Measurements from ENCODE around the gene DIPK1B. TPM values are rescaled to one million over a fixed set of nuclear protein-coding genes. Genes with fewer than 3 reads are reported as not detected.

The DIPK1B gene
- total RNA-seq, 1 experiment from 2014 or later: 26.3 TPM

- Histone ChIP-seq H3K4me2 (ENCODE audit: low read length) (no peak overlapping the region), H3K27me3 (ENCODE audit: low read length) (no peaks in the 10 kb centered on the region), H3K9ac (ENCODE audit: low read length) (no peak overlapping the region), H2AFZ (ENCODE audit: low read length) (no peak overlapping the region), H3K79me2 (ENCODE audit: low read length) (no peaks in the 10 kb centered on the region), H3F3A (ENCODE audit: low read length, unreplicated experiment) (no peaks in the 10 kb centered on the region), H3K4me1 (ENCODE audit: insufficient read depth, low read length) (no peaks in the 10 kb centered on the region), H3K36me3 (ENCODE audit: low read depth, low read length) (no peaks in the 10 kb centered on the region), H3K27ac (ENCODE audit: low read length) (no peak overlapping the region), H4K20me1 (ENCODE audit: low read length) (no peaks in the 10 kb centered on the region), H3K9me3 (ENCODE audit: low read length) (no peaks in the 10 kb centered on the region), H3K4me3 (ENCODE audit: low read length) (no peak overlapping the region), H3K9me2 (replicated peaks; ENCODE audit: low read length) (no peaks in the 10 kb centered on the region)
- no TSS peak for BruUV-seq (replicated peaks)
- ATAC-seq: no peak
- TF ChIP-seq EZH2 (IDR thresholded peaks at IDR 0.05; ENCODE audit: low read length, unreplicated experiment) (no peak), CTCF (conservative IDR thresholded peaks at IDR 0.05; ENCODE audit: low read depth, low read length) (no peak), EZH2phosphoT487 (IDR thresholded peaks at IDR 0.05; ENCODE audit: borderline replicate concordance, low read length) (no peak)
- intact Hi-C loops (cut with micrococcal nuclease): no loop called here
- ChIA-PET CTCF (no interaction called here), POLR2A (ENCODE audit: unreplicated experiment) (no interaction called here)
- DNase-seq: no peak
Measured at GRCh38 chr9:136756836-136757235, 44.5 kb downstream of the DIPK1B start.

- no peaks in the 10 kb centered on the region for H4K20me1 ChIP-seq (ENCODE audit: low read length)
- CTCF ChIA-PET: no interaction called here
- no peak for TF ChIP-seq EZH2phosphoT487 (IDR thresholded peaks at IDR 0.05; ENCODE audit: borderline replicate concordance, low read length)
- no peak for TF ChIP-seq EZH2 (IDR thresholded peaks at IDR 0.05; ENCODE audit: low read length, unreplicated experiment)
- TF ChIP-seq CTCF (conservative IDR thresholded peaks at IDR 0.05; ENCODE audit: low read depth, low read length): no peak
- H3K36me3 ChIP-seq (ENCODE audit: low read depth, low read length): no peaks in the 10 kb centered on the region
- intact Hi-C loops (cut with micrococcal nuclease): no loop called here
- H3F3A ChIP-seq (ENCODE audit: low read length, unreplicated experiment): no peaks in the 10 kb centered on the region
- ATAC-seq (no peak), DNase-seq (no peak)
- no peaks in the 10 kb centered on the region for H3K4me1 ChIP-seq (ENCODE audit: insufficient read depth, low read length)
- H3K27ac ChIP-seq (ENCODE audit: low read length): no peak overlapping the region
- H2AFZ ChIP-seq (ENCODE audit: low read length): no peak overlapping the region
- no TSS peak for BruUV-seq (replicated peaks)
- no peak overlapping the region for H3K4me3 ChIP-seq (ENCODE audit: low read length)
- H3K9me2 ChIP-seq (replicated peaks; ENCODE audit: low read length): no peaks in the 10 kb centered on the region
- H3K4me2 ChIP-seq (ENCODE audit: low read length): no peak overlapping the region
- POLR2A ChIA-PET (ENCODE audit: unreplicated experiment): no interaction called here
- no peak overlapping the region for H3K9ac ChIP-seq (ENCODE audit: low read length)
- H3K27me3 ChIP-seq (ENCODE audit: low read length): no peaks in the 10 kb centered on the region
- H3K79me2 ChIP-seq (ENCODE audit: low read length): no peaks in the 10 kb centered on the region
- no peaks in the 10 kb centered on the region for H3K9me3 ChIP-seq (ENCODE audit: low read length)
Measured at GRCh38 chr9:136757328-136757727, 45.0 kb downstream of the DIPK1B start.

GRCh38 chr9:136757751-136758140 is 45.4 kb downstream of the DIPK1B start:
- H3K9me2 ChIP-seq (replicated peaks; ENCODE audit: low read length): no peaks in the 10 kb centered on the region
- H3K9ac ChIP-seq (ENCODE audit: low read length): no peak overlapping the region
- H3K36me3 ChIP-seq (ENCODE audit: low read depth, low read length): no peaks in the 10 kb centered on the region
- no peaks in the 10 kb centered on the region for H3K27me3 ChIP-seq (ENCODE audit: low read length)
- ChIA-PET CTCF (interaction anchor here (0.7 kb wide), 1 partner anchor 92 kb away, joined by 8 read pairs; no protein-coding TSS in a partner anchor), POLR2A (ENCODE audit: unreplicated experiment) (no interaction called here)
- no peak overlapping the region for H3K4me2 ChIP-seq (ENCODE audit: low read length)
- no peaks in the 10 kb centered on the region for H3K4me1 ChIP-seq (ENCODE audit: insufficient read depth, low read length)
- intact Hi-C loops (cut with micrococcal nuclease): no loop called here
- no peak overlapping the region for H3K4me3 ChIP-seq (ENCODE audit: low read length)
- no peak for DNase-seq
- no peaks in the 10 kb centered on the region for H4K20me1 ChIP-seq (ENCODE audit: low read length)
- H3K9me3 ChIP-seq (ENCODE audit: low read length): no peaks in the 10 kb centered on the region
- H2AFZ ChIP-seq (ENCODE audit: low read length): no peak overlapping the region
- BruUV-seq (replicated peaks): no TSS peak
- no peak for TF ChIP-seq EZH2 (IDR thresholded peaks at IDR 0.05; ENCODE audit: low read length, unreplicated experiment)
- no peak for TF ChIP-seq CTCF (conservative IDR thresholded peaks at IDR 0.05; ENCODE audit: low read depth, low read length)
- no peak for TF ChIP-seq EZH2phosphoT487 (IDR thresholded peaks at IDR 0.05; ENCODE audit: borderline replicate concordance, low read length)
- H3F3A ChIP-seq (ENCODE audit: low read length, unreplicated experiment): no peaks in the 10 kb centered on the region
- ATAC-seq: no peak
- no peaks in the 10 kb centered on the region for H3K79me2 ChIP-seq (ENCODE audit: low read length)
- no peak overlapping the region for H3K27ac ChIP-seq (ENCODE audit: low read length)
